Colon (tissue), 2 donors: ENCODE results near the gene SLC6A15.

Experiments used
- FAIRE-seq: peaks from 2 replicates; lab custom pipeline; 2012; peaks lifted over from hg19 to GRCh38; lab: Jason Lieb, UNC
- donor health status: control.
- donor health status: control.

Gene SLC6A15

DNA sequence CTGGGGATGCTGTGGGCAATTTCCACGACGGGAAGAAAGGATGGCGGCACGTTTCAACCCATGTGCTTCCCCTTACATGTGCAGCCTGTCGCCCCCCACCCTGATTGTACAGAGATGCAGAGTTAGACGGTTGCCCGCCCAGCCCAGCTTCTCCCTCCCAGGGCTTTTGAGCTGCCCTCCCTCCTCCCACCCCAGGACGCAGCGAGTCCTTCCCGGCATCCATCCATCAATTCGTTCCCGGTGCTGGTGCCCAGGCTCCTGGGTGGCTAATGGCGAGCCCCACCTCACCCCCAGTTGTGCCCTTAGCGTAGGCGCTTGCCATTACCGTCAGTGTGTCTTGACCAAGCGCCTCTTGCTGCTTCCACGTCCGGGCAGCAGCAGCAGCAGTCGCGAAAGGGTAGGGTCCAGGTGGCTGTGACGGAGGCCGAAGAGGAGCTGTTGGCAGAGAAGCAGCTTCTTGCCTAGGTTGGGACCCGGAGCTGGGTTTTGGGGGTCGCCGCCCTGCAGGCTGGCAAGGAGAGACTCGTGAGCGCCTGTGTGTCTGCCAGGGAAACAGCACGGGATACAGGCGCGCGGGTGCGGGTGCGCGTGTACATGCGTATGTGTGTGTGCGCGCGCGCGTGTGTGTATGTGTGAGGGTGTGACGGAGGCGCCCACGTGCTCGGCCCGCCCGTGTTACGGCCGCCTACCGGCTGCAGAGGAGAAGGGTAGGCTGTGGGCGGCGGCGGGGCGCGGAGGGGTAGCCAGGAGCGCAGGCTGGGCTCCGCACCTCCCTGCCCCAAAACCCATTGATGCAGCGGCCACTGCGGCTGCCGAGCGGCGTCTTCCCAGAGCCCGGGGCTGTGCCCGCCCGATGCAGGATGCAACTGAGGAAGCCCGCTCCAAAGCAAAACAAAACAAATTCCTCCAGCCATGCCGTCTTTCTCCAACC, at the start of gene SLC6A15:
Gene SLC6A15 (minus strand): TSS at position 602 of the 931 bp plus-strand sequence. CDS start 20,679 bp downstream, outside the sequence.
- no peak for FAIRE-seq

DNA sequence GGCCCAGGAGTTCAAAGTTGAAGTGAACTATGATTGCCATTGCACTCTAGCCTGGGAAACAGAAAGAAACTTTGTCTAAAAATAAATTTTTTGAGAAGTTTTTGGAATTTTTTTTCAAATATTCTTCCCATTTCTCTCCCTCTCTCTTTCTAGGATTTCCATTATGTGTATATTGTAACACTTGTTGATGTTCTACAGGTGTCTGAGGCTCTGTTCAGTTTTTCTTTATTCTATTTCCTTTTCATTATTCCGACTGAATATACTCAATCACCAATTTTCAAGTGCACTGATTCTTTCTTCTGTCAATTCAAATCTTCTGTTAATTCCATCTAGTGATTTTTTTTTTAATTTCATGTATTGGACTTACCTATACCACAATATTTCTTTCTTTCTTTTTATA, 48.3 kb upstream of the SLC6A15 start:
- no peak for FAIRE-seq

- FAIRE-seq, result no peak
These were observed 42.7 kb upstream of the SLC6A15 start for GRCh38 chr12:84955298-84955697.

DNA sequence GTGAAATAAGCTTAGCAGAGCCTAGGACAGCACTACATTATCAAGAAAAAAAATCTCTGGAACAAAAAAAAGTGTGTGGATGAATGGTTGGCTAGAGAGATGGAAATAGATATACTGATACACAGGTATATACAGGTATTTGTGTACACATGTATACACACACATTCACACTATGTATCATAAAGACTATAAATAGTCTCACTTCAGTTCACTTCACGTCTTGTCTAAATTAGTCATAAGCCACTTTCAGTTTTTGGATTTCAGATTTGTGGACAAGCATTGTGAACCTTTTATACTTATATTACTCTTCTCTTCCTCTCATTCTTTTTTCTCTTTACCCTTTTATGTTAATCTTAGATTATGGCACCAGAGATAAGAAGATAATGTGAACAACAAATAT, 41.8 kb upstream of the SLC6A15 start:
- no peak for FAIRE-seq

GRCh38 chr12:84950971-84951546, 38.5 kb upstream of the SLC6A15 start:
- FAIRE-seq, result no peak

DNA sequence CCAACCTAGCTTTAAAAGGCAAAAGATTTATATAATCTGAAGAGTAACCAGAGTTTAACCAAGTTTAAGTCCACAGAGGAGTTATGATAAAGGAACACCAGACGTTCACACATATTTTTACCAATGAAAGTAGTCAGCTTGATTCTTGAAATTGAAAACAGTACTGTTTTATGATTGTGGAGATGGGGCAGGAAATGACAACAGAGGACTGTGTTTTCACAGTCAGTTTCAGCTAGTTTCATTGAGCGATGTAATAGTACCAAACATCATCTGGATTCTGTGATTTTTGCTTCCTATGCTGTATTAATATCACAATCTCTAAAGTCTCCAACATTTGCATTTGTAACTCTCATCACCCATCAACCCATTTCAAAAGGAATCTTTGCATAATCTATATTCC, 34.2 kb upstream of the SLC6A15 start:
- no peak for FAIRE-seq

GRCh38 chr12:84937415-84937814, 24.8 kb upstream of the SLC6A15 start:
- no peak for FAIRE-seq

DNA sequence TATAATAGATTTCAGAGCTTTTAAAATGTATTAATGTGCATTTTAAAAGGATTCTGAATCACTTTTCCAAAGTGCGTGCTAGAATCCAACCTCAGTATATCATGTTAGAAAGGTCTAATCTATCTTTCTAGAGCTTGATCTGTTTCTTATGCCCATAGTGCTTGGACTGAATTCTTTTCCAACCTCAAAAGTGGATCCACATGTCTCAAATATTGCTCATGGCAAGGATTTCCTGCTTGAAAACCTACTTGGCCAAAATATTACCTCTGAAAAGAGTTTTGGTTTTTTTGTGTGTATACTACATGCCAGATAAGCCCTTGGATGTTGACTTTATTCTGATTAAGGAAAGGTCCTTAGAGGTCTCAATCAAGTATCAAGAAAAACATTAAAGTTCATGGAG, 16.9 kb upstream of the SLC6A15 start:
- no peak for FAIRE-seq

- FAIRE-seq, result no peak
These were observed 12.4 kb upstream of the SLC6A15 start for GRCh38 chr12:84924981-84925380.

DNA sequence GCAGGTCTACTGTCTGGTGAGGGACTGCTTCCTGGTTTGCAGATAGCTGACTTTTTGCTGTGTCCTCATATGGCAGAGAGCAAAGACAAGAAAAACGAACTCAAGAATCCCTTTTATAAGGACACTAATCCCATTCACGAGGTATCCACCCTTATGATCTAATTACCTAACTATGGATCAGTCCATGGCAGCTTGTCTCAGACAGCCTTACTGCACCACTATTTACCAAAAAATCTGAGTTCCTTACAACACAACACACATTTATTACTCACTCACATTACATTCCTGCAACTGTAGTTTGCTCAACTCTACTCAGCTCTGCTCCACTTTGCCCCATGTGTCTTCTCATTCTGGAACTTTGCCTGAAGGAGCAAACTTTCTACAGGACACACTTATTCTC, 10.1 kb upstream of the SLC6A15 start:
- FAIRE-seq, result no peak

DNA sequence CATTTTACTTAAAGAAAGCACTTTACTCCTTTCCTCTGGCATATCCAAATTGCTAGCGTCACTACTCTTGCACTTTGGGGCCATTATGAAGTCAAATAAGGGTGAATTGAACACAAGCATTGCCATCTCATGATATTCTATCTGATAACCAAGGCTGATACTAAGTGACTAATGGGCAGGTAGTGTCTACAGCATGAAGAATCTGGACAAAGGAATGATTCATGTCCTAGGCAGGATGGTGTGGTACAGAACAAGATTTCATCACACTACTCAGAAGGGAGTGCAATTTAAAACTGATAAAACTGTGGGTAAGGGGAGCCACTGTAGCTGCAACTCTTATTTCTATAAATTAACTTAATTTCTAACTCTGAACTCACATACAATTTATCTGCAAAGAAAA, 7.7 kb upstream of the SLC6A15 start:
- FAIRE-seq, result no peak

GRCh38 chr12:84919271-84919670, 6.7 kb upstream of the SLC6A15 start:
- no peak for FAIRE-seq

DNA sequence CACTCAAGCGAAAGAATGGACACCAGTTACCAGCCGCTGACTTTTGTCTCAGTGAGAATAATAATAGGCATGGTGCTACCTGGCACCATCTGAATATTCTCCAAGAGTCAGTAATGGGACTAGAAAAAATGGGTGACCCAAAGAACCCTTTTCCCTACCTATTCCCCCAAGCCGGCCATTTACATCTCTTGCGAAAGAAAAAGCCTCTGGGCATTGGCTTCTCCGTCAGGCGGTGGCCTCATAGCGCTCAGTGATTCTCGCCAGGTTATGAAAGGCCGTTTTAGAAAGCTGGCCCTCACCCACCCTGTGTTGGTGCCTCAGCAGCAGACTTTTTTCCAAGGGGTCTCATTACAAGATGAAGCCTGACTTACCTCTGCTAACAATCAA, 523 bp upstream of the SLC6A15 start:
- no peak for FAIRE-seq

DNA sequence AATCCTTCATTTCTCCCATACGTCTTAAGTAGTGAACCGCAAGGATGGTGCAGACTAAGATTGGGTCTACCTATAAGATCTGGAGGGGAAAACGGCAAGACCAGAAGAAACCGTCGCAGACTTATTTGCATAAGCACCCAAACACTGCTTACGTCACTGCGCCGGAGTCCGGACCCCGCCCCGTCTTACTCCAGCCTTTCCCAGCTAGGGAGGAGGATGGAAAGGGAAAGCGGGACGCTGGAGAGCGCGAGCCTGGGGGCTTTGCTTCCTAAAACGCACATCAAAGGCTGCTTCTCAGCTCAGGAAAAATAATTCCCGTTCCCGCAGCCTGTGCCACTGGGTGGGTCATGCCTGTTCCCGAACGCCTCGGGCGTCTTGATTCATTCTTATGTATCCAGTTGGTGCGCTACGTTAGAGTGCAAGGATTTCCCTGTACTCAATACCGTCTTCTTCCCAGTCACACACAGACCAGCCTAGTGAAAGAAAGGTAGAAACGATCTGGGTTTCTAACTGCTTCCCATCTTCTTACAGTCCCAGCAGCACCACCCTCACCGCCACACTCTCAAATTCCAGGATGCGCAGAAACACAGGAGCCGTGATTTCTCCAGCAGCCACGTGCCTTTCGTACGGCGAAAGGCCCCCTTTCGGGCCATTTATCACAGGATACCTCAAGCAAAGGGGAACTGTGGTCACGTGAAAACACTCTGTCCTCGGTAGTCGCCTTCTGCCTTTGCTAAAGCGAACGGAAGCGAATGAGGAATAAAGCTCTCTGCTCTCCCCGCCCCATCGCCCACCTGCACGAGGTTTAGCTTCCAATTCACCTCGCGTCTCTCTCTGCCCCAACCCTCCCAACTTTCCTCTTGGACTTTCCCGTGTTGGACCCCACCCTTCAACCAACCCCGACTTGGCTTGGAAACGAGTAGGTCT, 1.1 kb downstream of the SLC6A15 start:
- no peak for FAIRE-seq

GRCh38 chr12:84910549-84911241, 1.9 kb downstream of the SLC6A15 start:
- no peak for FAIRE-seq

DNA sequence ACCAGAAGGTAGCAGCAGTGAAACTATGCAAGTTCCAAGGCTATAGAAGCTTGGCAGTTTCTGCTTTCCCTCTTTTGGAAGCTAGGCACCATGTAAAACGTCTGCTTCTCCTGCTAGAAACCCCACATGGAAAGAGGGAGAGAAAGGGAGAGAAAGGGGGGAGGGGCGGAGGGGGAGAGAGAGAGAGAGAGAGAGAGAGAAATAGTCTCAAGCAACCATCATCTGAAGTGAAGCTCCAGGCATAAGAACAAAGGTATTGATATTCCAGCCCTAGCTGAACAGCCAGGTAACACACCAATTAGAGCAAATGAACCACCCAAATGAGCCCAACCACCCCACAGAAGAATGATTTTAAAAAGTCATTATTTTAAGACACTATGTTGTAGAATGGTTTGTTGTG, 8.5 kb downstream of the SLC6A15 start:
- no peak for FAIRE-seq

GRCh38 chr12:84891106-84891838, 21.3 kb downstream of the SLC6A15 start:
- no peak for FAIRE-seq

DNA sequence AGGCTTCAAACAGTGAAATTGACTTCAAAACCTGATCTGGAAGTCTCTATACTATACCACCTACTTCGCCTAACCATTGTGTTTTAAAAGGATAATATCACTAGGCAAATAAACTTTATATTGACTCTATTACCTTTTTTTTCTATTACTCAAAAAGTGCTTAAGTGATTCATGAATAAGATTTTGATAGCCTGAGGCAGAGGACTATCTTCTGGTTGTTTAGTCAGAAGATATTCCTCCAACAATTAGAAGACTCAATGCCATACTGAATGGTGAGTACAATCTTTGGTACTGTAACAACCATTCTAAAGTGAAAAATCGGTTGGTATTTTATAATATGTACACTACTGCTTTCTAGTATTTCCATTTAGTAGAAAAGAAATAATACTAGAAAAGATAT, 22.8 kb downstream of the SLC6A15 start:
- no peak for FAIRE-seq

DNA sequence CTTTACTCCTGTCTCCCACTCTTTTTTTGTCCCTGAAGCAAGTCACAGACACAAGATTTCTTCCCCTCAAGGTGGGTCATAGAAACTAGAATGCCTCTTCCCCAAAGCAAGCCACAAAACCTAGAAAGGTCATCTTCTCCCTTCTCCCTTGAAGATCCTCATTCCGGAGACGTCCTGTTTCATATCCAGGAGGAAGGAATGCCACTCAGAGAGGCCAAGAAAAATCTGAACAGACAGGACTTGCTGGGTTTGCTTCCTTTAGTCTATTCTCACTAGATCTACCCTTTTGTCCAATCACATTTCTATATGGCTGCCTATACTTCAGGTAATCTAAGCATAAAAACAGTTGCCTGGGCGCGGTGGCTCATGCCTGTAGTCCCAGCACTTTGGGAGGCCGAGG, 23.7 kb downstream of the SLC6A15 start:
- FAIRE-seq, result no peak

DNA sequence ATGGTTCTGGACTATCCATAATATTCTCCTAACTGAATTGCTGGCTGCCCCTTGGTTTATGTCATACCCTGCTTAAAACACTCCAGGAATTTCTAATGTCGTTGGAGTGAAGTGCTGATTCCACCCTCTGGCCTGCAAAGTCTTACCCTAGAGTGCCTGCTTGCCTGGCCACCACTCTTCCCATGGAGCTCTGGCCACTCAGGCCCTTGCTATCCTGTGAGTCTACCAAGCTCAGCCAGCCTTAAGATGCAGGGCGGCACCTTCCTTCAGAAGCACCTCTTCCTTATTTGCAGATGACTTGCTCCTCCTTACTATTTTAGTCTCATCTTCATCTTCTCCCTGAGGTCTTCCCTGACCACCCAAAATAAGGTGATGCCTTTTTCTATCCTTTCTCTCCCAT, 35.3 kb downstream of the SLC6A15 start:
- FAIRE-seq, result no peak

GRCh38 chr12:84875241-84875640, 37.4 kb downstream of the SLC6A15 start:
- no peak for FAIRE-seq

- FAIRE-seq, result no peak
These were observed 37.8 kb downstream of the SLC6A15 start for GRCh38 chr12:84874825-84875139.
